ENCODE measurements around the gene CAPZA2.

- no peak for TF ChIP-seq EZH2 (IDR thresholded peaks at IDR 0.05; ENCODE audit: low read length, unreplicated experiment)
- TF ChIP-seq, protein P1, sequence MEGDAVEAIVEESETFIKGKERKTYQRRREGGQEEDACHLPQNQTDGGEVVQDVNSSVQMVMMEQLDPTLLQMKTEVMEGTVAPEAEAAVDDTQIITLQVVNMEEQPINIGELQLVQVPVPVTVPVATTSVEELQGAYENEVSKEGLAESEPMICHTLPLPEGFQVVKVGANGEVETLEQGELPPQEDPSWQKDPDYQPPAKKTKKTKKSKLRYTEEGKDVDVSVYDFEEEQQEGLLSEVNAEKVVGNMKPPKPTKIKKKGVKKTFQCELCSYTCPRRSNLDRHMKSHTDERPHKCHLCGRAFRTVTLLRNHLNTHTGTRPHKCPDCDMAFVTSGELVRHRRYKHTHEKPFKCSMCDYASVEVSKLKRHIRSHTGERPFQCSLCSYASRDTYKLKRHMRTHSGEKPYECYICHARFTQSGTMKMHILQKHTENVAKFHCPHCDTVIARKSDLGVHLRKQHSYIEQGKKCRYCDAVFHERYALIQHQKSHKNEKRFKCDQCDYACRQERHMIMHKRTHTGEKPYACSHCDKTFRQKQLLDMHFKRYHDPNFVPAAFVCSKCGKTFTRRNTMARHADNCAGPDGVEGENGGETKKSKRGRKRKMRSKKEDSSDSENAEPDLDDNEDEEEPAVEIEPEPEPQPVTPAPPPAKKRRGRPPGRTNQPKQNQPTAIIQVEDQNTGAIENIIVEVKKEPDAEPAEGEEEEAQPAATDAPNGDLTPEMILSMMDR (conservative IDR thresholded peaks at IDR 0.05; ENCODE audit: low read depth, low read length), result no peak
Measured at GRCh38 chr7:116955340-116955739, 93.0 kb downstream of the CAPZA2 start.
